Peyer's patch (tissue), 4 donors: ENCODE measurements around the gene GRIA4. TPM values are rescaled to one million over a fixed set of nuclear protein-coding genes. Genes with fewer than 3 reads are reported as not detected.

Experiments
- DNase-seq, 3 donors: peaks; one replicate each; pipeline ENCODE4 v3.0.0-alpha.2; 2017 to 2019
- H3K27ac ChIP-seq, 4 donors: fragments of 200-600 bp; sonication (generic); one replicate each; pipeline ENCODE4 v1.5.1; 2016 to 2019
- H3K27me3 ChIP-seq, 2 donors: fragments of 200-600 bp; sonication (generic); one replicate each; pipeline ENCODE4 v1.5.1; 2019
- H3K36me3 ChIP-seq, 3 donors: fragments of 200-600 bp; sonication (generic); one replicate each; pipeline ENCODE4 v1.5.1; 2016 to 2019
- H3K4me1 ChIP-seq, 4 donors: fragments of 200-600 bp; sonication (generic); one replicate each; pipeline ENCODE4 v1.5.1; 2016 to 2019
- H3K4me3 ChIP-seq, 4 donors: fragments of 200-600 bp; sonication (generic); 1 replicate in 3 of 4; 2 replicates in 1 of 4; pipeline ENCODE4 v1.5.1; 2016 to 2019; ENCODE audit warnings: mild to moderate bottlenecking in 1 of 4
- H3K9me3 ChIP-seq, 4 donors: fragments of 200-600 bp; sonication (generic); one replicate each; pipeline ENCODE4 v1.5.1; 2016 to 2019; ENCODE audit warnings: mild to moderate bottlenecking in 1 of 4
- CTCF ChIP-seq, 6 experiments: fragments of 450-650 bp in 4 of 6; fragments of 200-600 bp in 2 of 6; sonication (generic) in 1 of 6; IDR thresholded peaks; one replicate each; pipeline ENCODE4 v1.5.1; 2017 to 2019; ENCODE audit warnings: antibody characterized with exemption in 6 of 6, mild to moderate bottlenecking in 3 of 6, moderate library complexity in 1 of 6
- POLR2A ChIP-seq, 2 donors: fragments of 450-650 bp; IDR thresholded peaks; one replicate each; pipeline ENCODE4 v1.5.1; 2017; ENCODE audit warnings: antibody characterized with exemption in 2 of 2, mild to moderate bottlenecking in 2 of 2, moderate library complexity in 2 of 2
- total RNA-seq, 4 donors: library from RNA; depleted of rRNA; stranded (reverse); fragments of >200 nt; gene quantifications; one replicate each; pipeline ENCODE4 v1.1.0, GENCODE V29; 2016

GRIA4 gene
- total RNA-seq, 4 donors from 2014 or later: 9.9 to 87.8 (median 36.6) TPM

GRCh38 chr11:105881027-105881426 is 271.2 kb downstream of the GRIA4 start:
- H3K36me3 ChIP-seq: no peaks in the 10 kb centered on the region
- TF ChIP-seq POLR2A (IDR thresholded peaks at IDR 0.05) (no peak), CTCF (IDR thresholded peaks at IDR 0.05) (no peak)
- no peaks in the 10 kb centered on the region for H3K4me1 ChIP-seq
- DNase-seq: no peak
- H3K27me3 ChIP-seq: no peaks in the 10 kb centered on the region
- H3K4me3 ChIP-seq: no peak overlapping the region
- no peaks in the 10 kb centered on the region for H3K9me3 ChIP-seq
- no peak overlapping the region for H3K27ac ChIP-seq

DNA sequence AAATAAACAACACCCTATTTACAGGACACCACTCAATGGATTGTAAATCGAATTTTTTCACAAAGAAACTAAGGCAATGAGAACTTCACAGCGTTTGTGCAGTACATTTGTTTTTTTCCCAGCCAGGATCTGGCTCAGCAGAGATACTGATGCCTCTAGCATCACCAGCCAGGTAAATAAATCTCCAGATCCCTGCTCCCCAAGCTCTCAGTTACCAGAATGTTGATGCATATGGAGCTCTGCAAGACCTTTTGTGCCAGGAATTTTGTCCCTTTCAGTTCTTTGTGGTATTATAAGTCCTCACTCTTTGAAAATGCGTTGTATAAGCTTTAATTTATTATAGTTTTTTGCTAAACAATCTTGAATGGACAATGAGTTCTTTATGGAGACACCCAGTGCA is 274.6 kb downstream of the GRIA4 start:
- Histone ChIP-seq H3K27me3 (no peaks in the 10 kb centered on the region), H3K4me3 (no peak overlapping the region), H3K27ac (no peak overlapping the region), H3K9me3 (no peaks in the 10 kb centered on the region), H3K4me1 (no peaks in the 10 kb centered on the region), H3K36me3 (no peaks in the 10 kb centered on the region)
- TF ChIP-seq POLR2A (IDR thresholded peaks at IDR 0.05): no peak
- no peak for TF ChIP-seq CTCF (IDR thresholded peaks at IDR 0.05)
- DNase-seq: no peak

DNA sequence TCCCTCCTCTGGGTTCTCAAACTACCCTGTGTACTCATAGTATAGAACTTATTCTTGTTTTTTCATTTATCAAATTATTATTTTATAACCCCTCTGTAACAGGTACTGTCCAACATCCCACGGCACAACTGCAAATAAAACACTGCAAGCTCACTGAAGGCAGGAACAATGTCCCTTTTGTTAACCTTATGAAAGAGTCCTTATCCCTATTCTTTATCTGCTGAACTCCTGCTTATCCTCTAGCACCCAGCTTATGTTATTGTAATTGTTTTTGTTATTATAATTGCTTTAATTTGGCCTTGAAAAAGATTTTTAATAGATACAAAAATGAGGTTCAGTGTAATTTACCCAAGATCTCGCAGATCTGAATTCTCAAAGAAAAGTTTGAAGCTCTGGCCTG is 281.8 kb downstream of the GRIA4 start:
- H3K27me3 ChIP-seq: no peaks in the 10 kb centered on the region
- no peak overlapping the region for H3K27ac ChIP-seq
- H3K4me3 ChIP-seq: no peak overlapping the region
- no peaks in the 10 kb centered on the region for H3K9me3 ChIP-seq
- no peak for DNase-seq
- TF ChIP-seq CTCF (IDR thresholded peaks at IDR 0.05) (no peak), POLR2A (IDR thresholded peaks at IDR 0.05) (no peak)
- H3K4me1 ChIP-seq: no peaks in the 10 kb centered on the region
- H3K36me3 ChIP-seq: no peaks in the 10 kb centered on the region

DNA sequence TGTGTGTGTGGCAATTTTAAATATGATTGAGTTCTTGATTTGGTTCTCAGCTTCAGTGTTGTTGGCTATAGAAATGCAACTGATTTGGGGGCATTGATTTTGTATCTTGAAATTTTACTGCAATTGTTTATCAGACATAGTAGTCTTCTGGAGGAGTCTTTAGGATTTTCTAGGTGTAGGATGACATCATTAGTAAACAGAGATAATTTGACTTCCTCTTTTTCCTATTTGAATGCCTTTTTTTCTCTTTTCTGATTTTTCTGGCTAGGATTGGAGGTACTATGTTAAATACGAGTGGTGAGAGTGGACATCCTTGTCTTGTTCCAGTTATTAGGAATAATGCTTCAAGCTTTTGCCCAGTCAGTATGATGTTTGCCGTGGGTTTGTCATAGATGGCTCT is 287.3 kb downstream of the GRIA4 start:
- no peak for TF ChIP-seq CTCF (IDR thresholded peaks at IDR 0.05)
- no peak for TF ChIP-seq POLR2A (IDR thresholded peaks at IDR 0.05)
- H3K27me3 ChIP-seq: no peaks in the 10 kb centered on the region
- H3K9me3 ChIP-seq: no peaks in the 10 kb centered on the region
- H3K4me1 ChIP-seq: no peaks in the 10 kb centered on the region
- H3K36me3 ChIP-seq: no peaks in the 10 kb centered on the region
- H3K4me3 ChIP-seq: no peak overlapping the region
- no peak overlapping the region for H3K27ac ChIP-seq
- DNase-seq: no peak

DNA sequence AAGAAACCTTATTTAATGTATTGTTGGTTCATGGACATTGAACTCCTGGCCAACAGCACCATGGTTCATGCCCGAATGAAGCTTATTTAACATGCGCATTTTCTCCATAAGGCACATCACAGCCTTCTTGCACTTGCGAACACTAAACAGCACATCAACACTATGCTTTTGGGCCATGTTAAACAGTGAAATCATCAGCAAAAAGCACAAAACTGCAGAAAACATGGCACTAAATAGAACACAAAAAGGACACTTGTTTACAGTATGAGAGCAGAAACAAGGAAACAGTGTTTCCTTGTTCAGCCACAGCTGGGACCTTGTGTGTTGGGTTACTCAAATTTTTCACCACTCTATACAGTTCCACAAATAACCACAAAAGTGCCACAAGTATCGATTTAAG is 289.9 kb downstream of the GRIA4 start:
- no peaks in the 10 kb centered on the region for H3K27me3 ChIP-seq
- no peaks in the 10 kb centered on the region for H3K36me3 ChIP-seq
- DNase-seq: no peak
- TF ChIP-seq POLR2A (IDR thresholded peaks at IDR 0.05): no peak
- TF ChIP-seq CTCF (IDR thresholded peaks at IDR 0.05): no peak
- no peak overlapping the region for H3K4me3 ChIP-seq
- H3K4me1 ChIP-seq: no peaks in the 10 kb centered on the region
- H3K9me3 ChIP-seq: no peaks in the 10 kb centered on the region
- H3K27ac ChIP-seq: no peak overlapping the region

- no peaks in the 10 kb centered on the region for H3K27me3 ChIP-seq
- no peak for DNase-seq
- no peak overlapping the region for H3K27ac ChIP-seq
- no peaks in the 10 kb centered on the region for H3K9me3 ChIP-seq
- no peak overlapping the region for H3K4me3 ChIP-seq
- TF ChIP-seq POLR2A (IDR thresholded peaks at IDR 0.05): no peak
- no peak for TF ChIP-seq CTCF (IDR thresholded peaks at IDR 0.05)
- no peaks in the 10 kb centered on the region for H3K36me3 ChIP-seq
- H3K4me1 ChIP-seq: no peaks in the 10 kb centered on the region
These were observed 290.7 kb downstream of the GRIA4 start for GRCh38 chr11:105900515-105901035.
